Cardiac septum (tissue), 1 donor: ENCODE results near the gene CD14. TPM values are rescaled to one million over a fixed set of nuclear protein-coding genes. Genes with fewer than 3 reads are reported as not detected.
"Not testable (repeated sequence)": the region's sequence is repeated elsewhere in the genome, so short reads cannot be mapped to it uniquely, and the experiment has no call there.

Experiments
- DNase-seq: peaks from one replicate; pipeline ENCODE4 v3.0.0-alpha.2; 2020; ENCODE audit warnings: low spot score
- intact Hi-C: fragments of 100-400 bp; cut with DNase I; formaldehyde crosslinking; loops from one replicate; pipeline ENCODE4 v1.14.0; 2022
- long read RNA-seq: library from polyadenylated mRNA; unstranded; transcript quantifications from one replicate; pipeline ENCODE4 v2.0.0, GENCODE V29; 2021
- total RNA-seq: library from RNA; stranded (reverse); fragmentation: NEBNext Ultra II Directional; extraction: Animal tissue kit (Norgen Biotek cat#: 25700); gene quantifications from one replicate; pipeline ENCODE4 v1.2.1, GENCODE V29; 2021
- donor health status: DM: no; HTN: no; CAD: no.

The CD14 gene
- 29.6 TPM for total RNA-seq
- long read RNA-seq, transcript CD14-201 (2 exons, 1,886 nt): major isoform, 14 of 18 reads
- long read RNA-seq, partial matches to known transcripts: 0 of 18 reads
- long read RNA-seq, other reads (novel, unspliced or antisense): 4 of 18 reads

DNA sequence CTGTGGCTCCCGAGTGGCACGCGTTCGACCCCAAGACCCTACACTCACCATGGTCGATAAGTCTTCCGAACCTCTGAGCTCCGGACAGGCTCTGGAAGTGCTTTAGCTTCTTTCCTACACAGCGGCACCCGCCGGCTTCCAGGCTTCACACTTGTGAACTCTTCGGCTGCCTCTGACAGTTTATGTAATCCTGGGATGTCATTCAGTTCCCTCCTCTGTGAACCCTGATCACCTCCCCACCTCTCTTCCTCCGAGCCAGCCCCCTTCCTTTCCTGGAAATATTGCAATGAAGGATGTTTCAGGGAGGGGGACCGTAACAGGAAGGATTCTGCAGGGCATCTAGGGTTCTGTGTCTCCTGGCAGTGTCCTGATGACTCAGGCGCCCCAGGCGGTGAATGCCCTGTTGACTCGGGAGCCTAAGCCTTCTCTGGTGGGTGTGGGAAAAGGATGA, at the start of gene CD14:
TSS of gene CD14 (minus strand) at position 155 of the 451 bp plus-strand sequence. CDS start at position 51, 104 bp downstream.
- intact Hi-C loops: loop anchor here (5.0 kb wide), 2 partner anchors 86 to 261 kb away; partner anchors contain the start of gene EIF4EBP3
- DNase-seq: peak; percentile 83

DNA sequence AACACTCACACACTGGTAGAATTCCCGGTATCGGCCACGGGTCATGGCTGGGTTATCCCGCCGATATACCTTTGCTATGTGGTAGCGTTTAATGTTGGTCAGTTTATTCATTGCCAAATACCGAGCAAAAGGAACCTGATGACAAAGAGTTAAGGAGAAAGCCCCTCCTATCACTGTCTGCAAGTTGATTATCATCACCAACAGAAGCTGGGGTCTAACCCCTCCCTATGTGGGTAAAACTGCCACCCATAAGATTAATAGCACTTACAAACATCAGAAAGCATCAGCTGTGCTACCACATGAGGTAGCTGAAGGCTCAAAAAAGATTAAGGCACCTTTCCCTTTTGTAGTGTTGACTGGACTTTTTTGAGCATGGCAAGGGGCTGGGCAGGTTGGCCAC, 46.0 kb upstream of the CD14 start:
- DNase-seq: no peak
- intact Hi-C loops: no loop called here

DNA sequence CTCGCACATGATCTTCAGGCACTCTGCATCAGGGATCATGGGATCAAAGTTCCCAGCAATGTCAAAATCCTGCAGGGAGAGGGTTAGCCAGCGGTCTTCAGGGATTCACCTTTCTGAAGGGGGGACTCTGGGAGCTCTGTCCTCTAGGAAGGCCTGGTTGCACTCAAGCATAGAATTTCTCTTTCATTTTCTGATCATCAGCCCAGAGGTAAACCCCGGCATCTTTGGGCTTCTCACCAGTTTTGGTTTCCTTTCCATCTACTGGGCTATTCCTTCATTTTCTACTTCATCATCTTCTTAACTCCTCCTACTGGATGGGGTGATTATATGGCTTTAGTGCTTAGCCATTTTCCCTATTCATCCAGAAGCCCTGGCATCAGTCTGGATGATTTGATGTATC, 45.0 kb upstream of the CD14 start:
- DNase-seq: no peak
- intact Hi-C loops: no loop called here

DNA sequence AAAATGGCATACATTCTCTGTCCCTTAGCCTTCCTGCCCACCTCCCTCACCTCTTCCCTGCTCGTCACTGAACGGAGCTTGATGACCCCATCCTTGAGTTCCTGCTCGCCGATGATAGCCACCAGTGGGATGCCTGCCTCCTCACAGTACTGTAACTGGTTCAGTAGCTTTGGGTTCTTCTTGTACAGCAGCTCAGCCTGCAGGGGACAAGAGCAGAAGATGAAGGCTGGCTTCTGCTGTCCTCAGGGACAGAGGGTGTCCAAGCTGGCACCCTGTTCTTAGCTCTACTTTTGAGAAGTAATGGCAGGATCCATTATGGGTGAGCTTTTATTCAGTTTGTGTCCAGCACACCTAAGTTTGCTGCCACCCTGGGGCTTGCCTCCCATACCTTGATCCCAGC, 41.7 kb upstream of the CD14 start:
- intact Hi-C loops: no loop called here
- no peak for DNase-seq

DNA sequence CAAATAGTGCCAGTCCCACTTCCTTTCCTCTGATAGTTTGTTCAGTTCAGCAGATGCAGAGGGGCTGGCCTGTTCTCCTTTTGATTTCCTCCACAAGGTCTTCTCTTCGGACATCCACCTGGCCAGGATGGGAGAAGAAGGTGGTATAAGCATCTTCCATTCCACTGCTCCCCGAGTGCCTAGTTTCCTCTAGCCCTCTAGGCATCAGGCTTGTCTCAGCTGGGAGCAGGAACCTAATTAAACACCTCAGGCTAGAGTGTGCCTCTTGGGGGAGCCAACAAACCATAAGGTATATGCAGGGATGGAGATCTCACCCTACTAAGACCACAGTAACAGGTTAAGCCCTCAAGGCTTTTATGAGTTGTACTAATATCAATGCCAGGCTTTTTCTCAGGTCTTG, 41.2 kb upstream of the CD14 start:
- intact Hi-C loops: no loop called here
- no peak for DNase-seq

DNA sequence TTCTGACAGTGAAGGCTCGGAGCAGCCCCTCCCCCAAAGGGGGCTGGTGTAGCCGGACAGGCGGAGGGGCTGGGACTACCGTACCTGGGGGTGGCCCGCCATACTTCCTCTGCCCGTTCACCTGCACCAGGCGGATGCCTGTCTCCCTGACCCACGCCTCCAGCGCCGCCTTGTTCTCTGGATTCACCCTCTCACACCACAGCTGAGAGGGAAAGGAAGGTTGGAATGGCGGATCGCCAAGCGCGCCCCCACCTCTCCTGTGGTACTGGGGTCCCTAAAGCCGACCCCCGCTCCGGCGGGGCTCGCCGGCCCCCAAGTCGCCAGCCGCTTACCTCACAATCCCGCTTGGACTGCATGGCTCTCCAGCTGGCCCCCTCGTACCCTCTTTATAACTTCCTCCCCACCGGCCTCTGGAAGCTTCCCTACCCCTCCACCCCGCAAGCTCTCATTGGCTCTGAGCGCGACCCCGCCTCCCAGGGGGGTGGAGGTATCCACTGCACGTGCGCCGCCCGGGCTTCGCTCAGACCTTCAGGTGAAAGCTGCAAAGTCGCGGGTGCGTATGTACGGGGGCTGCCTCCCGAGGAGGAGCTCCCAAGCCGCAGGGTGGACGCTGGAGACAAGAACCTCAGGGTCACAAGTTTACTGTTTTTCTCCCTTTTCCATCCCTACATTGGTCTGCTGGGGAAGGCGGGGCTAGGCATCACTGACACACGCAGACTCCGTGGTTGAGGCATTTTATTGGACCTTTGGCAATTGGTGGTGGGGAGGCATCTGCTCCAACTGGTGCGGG, 40.4 kb upstream of the CD14 start, which contains the start of gene DND1:
TSS of gene DND1 (minus strand) at position 390 of the 790 bp plus-strand sequence. CDS start at position 356, 34 bp downstream.
- no peak for DNase-seq
- intact Hi-C loops: no loop called here

DNA sequence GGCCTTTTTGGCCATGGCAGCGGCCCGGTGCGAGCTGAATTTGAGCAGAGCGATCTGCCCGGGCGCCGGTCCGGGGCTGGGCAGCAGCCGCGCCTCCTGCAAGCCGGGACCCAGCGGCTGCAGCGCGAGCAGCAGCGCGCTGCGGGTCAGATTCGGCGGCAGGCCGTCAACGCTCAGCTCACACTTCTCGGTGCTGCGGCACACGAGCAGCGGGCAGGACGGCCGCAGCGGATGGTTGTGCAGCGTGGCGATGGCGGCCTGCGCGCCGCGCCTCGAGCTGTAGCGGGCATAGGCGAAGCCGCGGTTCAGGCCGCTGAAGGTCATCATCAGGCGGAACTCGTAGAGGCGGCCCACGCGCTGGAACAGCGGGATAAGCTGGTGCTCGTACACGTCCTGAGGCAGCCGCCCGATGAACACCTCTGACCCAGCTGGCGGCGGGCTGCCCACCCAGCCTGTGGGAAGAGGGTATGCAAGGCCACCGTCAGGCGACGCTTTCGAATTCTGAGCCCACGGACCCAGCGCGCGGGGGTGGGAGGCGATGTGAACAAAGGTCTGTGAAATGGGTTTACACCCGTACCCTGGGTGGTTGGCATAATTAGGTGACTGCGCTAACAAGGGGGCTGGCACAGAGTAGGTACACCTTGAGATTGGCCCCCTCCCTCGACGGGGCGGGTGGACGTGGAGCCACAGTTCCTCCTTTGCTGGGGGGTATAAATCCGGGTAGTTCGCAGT, 39.6 kb upstream of the CD14 start:
- intact Hi-C loops: no loop called here
- no peak for DNase-seq

DNA sequence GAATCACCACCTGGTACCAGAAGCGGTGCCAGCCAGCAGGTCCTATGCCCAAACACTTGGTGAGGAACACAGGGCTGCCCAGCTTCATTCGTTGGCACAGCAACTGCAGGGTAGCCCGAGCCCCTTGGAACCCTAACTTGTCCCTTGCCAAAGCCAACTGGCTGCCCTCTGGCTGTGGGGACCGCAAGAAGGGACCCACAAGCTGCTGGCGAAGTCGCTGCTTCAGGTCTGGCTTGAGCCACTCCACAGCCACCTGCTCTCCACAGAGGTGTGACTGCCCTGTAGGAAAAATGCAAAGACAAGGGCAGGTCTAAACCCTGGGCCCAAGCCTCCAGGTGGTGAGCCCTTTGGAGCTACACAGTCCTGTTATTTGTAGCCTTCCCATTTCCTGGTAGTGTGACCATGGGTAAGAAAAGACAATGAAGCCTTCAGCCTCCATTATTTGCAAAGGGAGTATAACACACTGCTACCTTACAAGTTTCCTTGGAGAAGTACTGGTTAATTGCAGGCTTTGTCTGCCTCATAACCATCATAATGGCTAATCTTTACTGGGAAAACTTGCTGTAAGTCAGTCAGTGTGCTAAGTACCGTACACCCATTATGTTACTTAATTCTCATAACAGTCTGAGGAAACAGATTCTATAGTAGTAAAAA, 38.6 kb upstream of the CD14 start:
- intact Hi-C loops: no loop called here
- no peak for DNase-seq

DNA sequence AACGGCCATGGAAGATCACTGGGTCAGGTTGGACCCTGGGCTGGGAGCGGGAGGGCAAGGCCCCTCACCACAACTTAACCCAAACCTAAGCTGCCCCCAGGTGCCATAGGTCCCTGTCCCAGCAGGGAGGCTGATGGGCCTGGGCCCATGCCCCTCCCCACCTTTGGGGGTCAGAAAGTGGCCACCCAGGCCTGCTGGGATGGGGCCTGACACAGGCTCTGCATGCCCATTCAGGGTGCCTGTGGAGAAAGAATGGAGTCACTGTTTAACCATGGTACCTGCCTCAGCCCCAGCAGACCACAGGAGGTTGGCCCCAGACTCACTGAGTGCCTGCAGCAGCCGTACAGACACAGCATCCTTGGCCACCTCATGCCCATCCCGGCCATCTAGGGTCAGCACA, 38.1 kb upstream of the CD14 start:
- DNase-seq, intact Hi-C loops: not testable (repeated sequence)

DNA sequence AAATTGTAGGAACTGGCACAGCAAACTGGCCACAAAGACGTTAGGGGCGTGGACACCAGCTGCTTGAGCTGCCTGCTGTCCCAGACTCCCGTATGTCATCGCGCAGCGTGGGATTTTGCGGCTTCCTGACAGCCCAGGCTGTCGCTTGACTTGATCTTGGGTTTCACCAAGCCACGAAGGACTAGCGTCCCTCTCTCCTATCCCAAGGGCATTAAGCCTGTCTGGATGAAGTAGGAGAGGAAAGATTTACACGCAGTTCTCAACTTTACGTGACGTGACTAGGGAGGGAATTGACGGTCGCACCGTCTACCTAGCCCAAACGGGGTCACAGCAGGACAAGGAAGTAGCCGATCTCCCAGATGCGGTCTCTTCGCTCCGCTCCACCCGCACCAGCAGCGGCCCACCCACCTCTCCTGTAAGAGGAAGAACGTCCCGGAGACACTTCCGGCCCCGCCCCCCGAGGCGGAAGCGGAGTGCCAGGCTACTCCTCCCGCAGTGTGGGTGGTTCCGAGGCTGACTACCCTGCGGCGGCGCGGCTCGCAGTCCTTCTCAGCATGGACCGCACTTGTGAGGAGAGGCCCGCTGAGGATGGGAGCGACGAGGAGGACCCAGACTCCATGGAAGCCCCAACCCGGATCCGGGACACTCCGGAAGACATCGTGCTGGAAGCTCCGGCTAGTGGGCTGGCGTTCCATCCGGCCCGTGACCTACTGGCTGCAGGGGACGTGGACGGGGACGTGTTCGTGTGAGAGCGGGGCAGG, 31.6 kb upstream of the CD14 start, which contains the start of gene WDR55:
TSS of gene WDR55 (plus strand) at position 546 of the 761 bp plus-strand sequence. CDS start at position 555, 9 bp downstream.
- intact Hi-C loops: loop anchor here (1.0 to 2.0 kb wide), 2 partner anchors 18 to 27 kb away; partner anchors contain the start of genes HARS1, HARS2, IK and NDUFA2
- peak; percentile 99 for DNase-seq

DNA sequence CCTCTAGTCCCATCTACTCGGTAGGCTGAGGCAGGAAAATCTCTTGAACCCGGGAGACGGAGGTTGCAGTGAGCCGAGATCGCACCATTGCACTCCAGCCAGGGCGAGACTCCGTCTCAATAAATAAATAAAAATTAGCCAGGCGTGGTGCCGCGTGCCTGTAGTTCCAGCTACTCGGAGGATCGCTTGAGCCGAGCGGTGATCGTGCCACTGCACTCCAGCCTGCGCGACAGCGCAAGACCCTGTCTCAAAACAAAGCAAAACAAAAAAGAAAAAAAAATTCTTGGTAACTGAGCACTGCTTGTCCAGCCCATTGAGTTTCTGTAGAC, 31.0 kb upstream of the CD14 start:
- no peak for DNase-seq
- intact Hi-C loops: loop anchor here (1.0 to 2.0 kb wide), 2 partner anchors 17 to 27 kb away; partner anchors contain the start of genes HARS1, HARS2, IK and NDUFA2

DNA sequence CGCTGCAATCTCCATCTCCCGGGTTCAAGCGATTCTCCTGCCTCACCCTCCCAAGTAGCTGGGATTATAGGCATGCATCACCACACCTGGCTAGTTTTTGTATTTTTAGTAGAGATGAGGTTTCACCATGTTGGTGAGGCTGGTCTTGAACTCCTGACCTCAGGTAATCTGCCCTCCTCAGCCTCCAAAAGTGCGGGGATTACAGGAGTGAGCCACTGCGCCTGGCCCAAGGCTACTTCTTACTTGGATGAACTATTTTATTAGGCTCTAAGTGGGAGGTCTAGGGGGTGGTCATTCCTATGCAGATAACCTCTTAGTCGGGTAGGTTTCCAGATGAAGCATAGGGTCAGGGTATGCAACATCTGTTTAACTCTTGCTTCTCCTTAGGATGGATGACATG, 27.4 kb upstream of the CD14 start:
- intact Hi-C loops: not testable (repeated sequence)

DNA sequence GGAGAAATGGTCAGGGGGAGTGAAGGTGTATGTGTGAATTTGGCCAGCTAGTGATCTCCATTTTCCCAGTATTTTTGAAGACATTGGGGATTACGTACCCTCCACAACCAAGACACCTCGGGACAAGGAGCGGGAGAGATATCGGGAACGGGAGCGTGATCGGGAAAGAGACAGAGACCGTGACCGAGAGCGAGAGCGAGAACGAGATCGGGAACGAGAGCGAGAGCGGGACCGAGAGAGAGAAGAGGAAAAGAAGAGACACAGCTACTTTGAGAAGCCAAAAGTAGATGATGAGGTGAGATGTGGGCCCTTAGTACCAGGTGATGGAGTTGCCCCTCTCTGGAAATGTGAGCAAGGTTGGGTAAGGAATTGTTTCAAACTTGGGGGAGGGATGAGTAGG, 25.9 kb upstream of the CD14 start:
- no peak for DNase-seq
- intact Hi-C loops: no loop called here

More for the DNA sequence above, 27.4 kb upstream of the CD14 start:
- DNase-seq: not testable (repeated sequence)

DNA sequence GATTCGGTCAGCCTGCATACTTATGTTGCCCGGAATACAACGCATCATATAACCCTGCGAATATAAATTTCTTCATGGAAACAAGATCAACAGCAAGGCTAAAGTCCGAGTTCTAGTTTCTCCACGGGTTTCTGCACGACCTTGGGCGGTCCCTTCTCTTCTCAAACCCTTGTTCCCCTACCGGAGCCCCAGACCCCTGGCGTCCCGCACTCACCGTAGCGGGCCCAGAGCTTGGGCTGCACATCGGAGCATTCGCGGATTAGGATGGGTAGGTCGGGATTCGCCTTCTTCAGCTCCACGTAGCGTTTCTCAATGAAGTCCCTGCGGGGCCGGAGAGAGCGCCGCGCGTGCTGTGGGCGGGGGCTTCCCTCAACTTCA, 14.1 kb upstream of the CD14 start:
- intact Hi-C loops: loop anchor here (2.0 to 5.0 kb wide), 3 partner anchors 18 to 85 kb away; partner anchors contain the start of genes APBB3, HARS1, HARS2 and SLC35A4
- DNase-seq: no peak

DNA sequence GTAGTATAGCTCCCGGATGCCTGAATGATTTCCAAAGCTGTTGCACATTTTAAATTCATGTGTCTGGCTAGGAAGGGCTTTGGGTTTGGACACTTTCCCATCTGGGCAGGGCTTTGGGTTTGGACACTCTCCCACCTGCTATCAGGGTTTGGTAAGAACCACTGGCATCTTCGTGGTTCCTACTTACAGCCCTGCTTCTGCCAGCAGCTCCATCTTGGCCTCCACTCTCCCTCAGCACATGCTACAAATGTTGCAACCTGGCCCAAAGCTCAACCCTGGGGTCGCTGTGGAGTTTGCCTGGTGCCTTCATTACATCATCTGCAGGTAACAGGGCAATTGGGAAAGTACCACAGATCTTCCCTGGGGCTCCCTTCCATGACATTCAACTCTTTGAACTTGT, 9.7 kb upstream of the CD14 start:
- intact Hi-C loops: no loop called here
- DNase-seq: no peak

DNA sequence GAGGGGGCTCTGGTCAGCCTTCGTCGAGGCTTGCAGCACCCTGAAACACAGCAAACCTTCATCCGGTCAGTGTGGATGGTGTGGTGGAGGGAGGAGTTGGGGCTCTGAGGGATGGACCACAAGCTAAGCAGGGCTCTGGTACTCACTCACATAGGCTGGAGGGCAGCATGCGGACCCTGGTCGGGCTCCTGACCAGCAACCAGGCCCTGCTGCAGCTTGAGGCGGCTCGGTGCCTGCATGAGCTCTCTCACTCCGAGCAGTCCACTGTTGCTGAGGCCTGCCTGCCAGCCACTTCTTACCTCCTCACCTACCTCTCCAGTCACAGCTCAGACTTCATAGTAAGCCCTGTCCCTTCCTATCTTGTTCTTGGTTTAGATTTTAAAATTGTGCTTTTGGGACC, 8.7 kb upstream of the CD14 start:
- intact Hi-C loops: no loop called here
- DNase-seq: no peak

DNA sequence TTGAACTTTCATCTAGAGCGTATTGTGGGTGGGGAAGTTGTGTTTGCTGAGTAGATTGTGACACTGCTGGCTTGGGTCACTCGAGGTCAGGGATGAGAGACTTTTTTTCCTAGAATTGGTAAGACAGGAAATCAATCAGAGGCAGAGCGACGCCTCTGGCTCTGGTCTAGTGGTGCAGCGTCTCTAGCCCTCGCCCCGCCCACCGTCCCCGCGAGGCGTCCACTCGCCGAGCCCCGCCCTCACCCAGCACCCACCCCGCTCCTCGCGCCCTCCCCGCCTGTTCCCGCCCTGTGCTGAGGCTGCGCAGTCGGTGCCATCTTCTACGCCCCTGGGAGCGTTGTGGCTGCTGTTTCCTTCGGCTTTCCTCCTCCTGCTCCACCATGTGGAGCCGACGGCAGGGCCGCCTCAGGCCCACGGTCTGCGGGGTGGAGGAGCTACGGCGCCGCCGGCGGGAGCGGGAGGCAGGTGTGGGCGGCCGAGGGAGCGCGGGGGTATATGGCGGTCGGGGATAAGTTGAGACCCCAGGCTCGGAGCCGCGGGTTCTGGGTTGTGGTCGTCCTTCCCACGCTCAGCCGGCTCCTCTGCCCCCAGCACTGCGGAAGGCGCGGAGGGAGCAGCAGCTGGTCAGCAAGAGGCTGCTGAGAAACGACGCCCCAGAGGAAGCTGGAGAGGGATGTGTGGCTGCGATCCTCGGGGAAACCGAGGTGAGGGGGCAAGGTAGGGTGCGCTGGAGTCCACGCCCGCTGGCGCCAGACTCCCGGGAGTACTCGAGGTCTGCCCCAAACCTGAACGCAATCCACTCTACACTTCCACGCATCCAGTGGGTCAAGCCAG, 6.4 kb upstream of the CD14 start, which contains the start of gene TMCO6:
TSS of gene TMCO6 (plus strand) at position 304 of the 834 bp plus-strand sequence. CDS start at position 381, 77 bp downstream.
- peak; percentile 99 for DNase-seq
- intact Hi-C loops: loop anchor here (5.0 kb wide), 2 partner anchors 72 to 237 kb away; partner anchors contain the start of gene ANKHD1

DNA sequence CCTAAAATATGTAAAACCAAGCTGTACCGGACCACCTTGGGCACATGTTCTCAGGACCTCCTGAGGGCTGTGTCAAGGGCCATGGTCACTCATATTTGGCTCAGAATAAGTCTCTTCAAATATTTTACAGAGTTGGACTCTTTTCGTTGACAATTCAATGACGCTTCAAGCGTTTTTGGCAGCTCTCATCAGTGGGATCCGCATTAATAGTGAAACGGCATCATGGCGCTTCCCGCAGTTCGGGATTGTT, 5.8 kb upstream of the CD14 start:
- intact Hi-C loops: loop anchor here (5.0 kb wide), 2 partner anchors 72 to 237 kb away; partner anchors contain the start of gene ANKHD1
- DNase-seq: not testable (repeated sequence)
